Trophoblast cell (in vitro differentiated cells and primary cell): ENCODE results near the gene SLC12A8.

Source experiments
- DNase-seq, 2 donors: peaks; one replicate each; pipeline ENCODE4 v3.0.0-alpha.2; 2016
- H2AFZ ChIP-seq: 2 replicates; pipeline ENCODE4 v1.6.1; 2013; ENCODE audit warnings: low read length, moderate library complexity, mild to moderate bottlenecking; ENCODE audit not compliant: insufficient read depth, poor library complexity
- H2AK5ac ChIP-seq: 2 replicates; pipeline ENCODE4 v1.6.1; 2013; ENCODE audit warnings: mild to moderate bottlenecking, low read length
- H2BK120ac ChIP-seq: 2 replicates; pipeline ENCODE4 v1.6.1; 2013; ENCODE audit warnings: low read length, mild to moderate bottlenecking, moderate library complexity; ENCODE audit not compliant: insufficient read depth, poor library complexity
- H2BK12ac ChIP-seq: 2 replicates; pipeline ENCODE4 v1.6.1; 2013; ENCODE audit warnings: mild to moderate bottlenecking, low read length, moderate library complexity
- H2BK5ac ChIP-seq: 2 replicates; pipeline ENCODE4 v1.6.1; 2013; ENCODE audit warnings: low read length, low read depth, moderate library complexity, mild to moderate bottlenecking; ENCODE audit not compliant: poor library complexity
- H3K14ac ChIP-seq: 2 replicates; pipeline ENCODE4 v1.6.1; 2013; ENCODE audit warnings: mild to moderate bottlenecking, low read length
- H3K18ac ChIP-seq: 2 replicates; pipeline ENCODE4 v1.6.1; 2013; ENCODE audit warnings: mild to moderate bottlenecking, low read length
- H3K23ac ChIP-seq: 2 replicates; pipeline ENCODE4 v1.6.1; 2013; ENCODE audit warnings: low read length
- H3K27ac ChIP-seq: 2 replicates; pipeline ENCODE4 v1.5.1; 2013; ENCODE audit warnings: low read depth, mild to moderate bottlenecking, inconsistent platforms, low read length, moderate library complexity
- H3K27me3 ChIP-seq: 2 replicates; pipeline ENCODE4 v1.6.1; 2013; ENCODE audit warnings: inconsistent platforms, mild to moderate bottlenecking, low read length, moderate library complexity; ENCODE audit not compliant: insufficient read depth
- H3K36me3 ChIP-seq, 2 experiments: 1 replicate in 1 of 2; 2 replicates in 1 of 2; pipeline ENCODE4 v1.6.1; 2013; ENCODE audit warnings: low read length in 2 of 2, mild to moderate bottlenecking in 2 of 2, moderate library complexity in 1 of 2; ENCODE audit not compliant: insufficient read depth in 2 of 2, control insufficient read depth in 1 of 2
- H3K4ac ChIP-seq: 2 replicates; pipeline ENCODE4 v1.6.1; 2013; ENCODE audit warnings: low read depth, mild to moderate bottlenecking, low read length, moderate library complexity
- H3K4me1 ChIP-seq, 2 experiments: 1 replicate in 1 of 2; 2 replicates in 1 of 2; pipeline ENCODE4 v1.6.1; 2013; ENCODE audit warnings: low read length in 2 of 2, mild to moderate bottlenecking in 2 of 2, moderate library complexity in 1 of 2; ENCODE audit not compliant: insufficient read depth in 2 of 2, control insufficient read depth in 1 of 2
- H3K4me2 ChIP-seq: 2 replicates; pipeline ENCODE4 v1.6.1; 2013; ENCODE audit warnings: inconsistent platforms, mild to moderate bottlenecking, low read length, moderate library complexity
- H3K4me3 ChIP-seq: 2 replicates; pipeline ENCODE4 v1.5.1; 2013; ENCODE audit warnings: mild to moderate bottlenecking, low read depth, low read length, inconsistent platforms
- H3K79me1 ChIP-seq: one replicate; pipeline ENCODE4 v1.6.1; 2013; ENCODE audit warnings: low read length
- H3K79me2 ChIP-seq: 2 replicates; pipeline ENCODE4 v1.6.1; 2013; ENCODE audit warnings: low read length, mild to moderate bottlenecking; ENCODE audit not compliant: control insufficient read depth, insufficient read depth, poor library complexity
- H3K9ac ChIP-seq: 2 replicates; pipeline ENCODE4 v1.6.1; 2013; ENCODE audit warnings: mild to moderate bottlenecking, low read length
- H3K9me3 ChIP-seq: 2 replicates; pipeline ENCODE4 v1.6.1; 2013; ENCODE audit warnings: low read depth, mild to moderate bottlenecking, control low read depth, inconsistent platforms, low read length; ENCODE audit not compliant: insufficient read depth
- H4K12ac ChIP-seq: 2 replicates; pipeline ENCODE4 v1.6.1; 2013; ENCODE audit warnings: low read depth, mild to moderate bottlenecking, low read length, moderate library complexity
- H4K8ac ChIP-seq: 2 replicates; pipeline ENCODE4 v1.6.1; 2013; ENCODE audit warnings: low read depth, mild to moderate bottlenecking, low read length, moderate library complexity
- H4K91ac ChIP-seq: one replicate; pipeline ENCODE4 v1.6.1; 2013; ENCODE audit warnings: low read depth, mild to moderate bottlenecking, low read length, moderate library complexity
- WGBS: extraction: QIAGEN DNeasy Blood & Tissue Kit; methylation state at CpG from one replicate; pipeline ENCODE4 v1.1.7; 2013; ENCODE audit warnings: missing lambda C conversion rate; ENCODE audit not compliant: insufficient read length, insufficient coverage; ENCODE audit errors: extremely low coverage; 5-methylcytosine and 5-hydroxymethylcytosine counted together

SLC12A8 gene

DNA sequence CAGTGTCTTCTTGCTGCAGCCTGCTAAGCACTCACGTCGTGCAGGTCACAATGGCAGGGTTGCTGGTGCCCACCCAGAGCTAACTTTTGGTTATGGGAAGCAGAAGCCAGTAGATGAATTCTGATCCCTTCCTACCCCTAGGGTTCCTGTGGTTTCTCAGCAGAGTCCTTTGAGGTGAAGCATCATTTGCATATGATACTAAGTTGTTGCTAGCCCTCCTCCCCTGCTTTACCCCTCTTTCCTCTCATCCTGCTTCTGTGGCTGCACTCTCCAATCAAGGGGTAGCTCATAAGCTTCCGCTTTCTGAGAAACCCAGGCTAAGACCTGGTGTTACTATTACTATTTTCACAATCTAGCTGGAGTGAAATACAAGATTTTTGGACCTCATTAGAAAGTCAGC lies 134.7 kb downstream of the SLC12A8 start:
- Histone ChIP-seq H2BK120ac (no peak overlapping the region), H3K4me3 (no peak overlapping the region), H2BK5ac (no peak overlapping the region)

DNA sequence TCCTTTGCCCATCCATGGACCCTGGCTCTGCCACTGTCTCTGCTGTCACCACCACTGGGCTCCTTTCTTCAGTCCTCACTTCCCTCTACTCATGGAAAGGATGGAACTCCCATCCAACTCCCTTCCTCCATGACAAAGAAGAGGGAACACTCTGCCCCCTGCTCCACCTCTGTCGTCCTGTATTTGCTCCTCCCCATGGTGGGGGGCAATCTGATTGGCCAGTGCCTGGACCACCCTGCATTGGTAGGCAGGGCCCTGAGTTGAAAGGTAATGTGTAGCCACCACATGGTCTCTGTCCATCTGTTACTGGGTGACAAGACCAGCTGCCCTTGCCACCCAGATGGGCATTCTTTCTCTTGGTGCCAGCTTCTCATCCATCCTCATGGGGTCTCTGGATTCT lies 136.1 kb downstream of the SLC12A8 start:
- Histone ChIP-seq H3K4me2 (no peak overlapping the region), H3K4me3 (no peak overlapping the region), H3K9me3 (no peaks in the 10 kb centered on the region), H4K12ac (no peak overlapping the region), H3K4ac (no peak overlapping the region), H2AFZ (no peak overlapping the region), H4K8ac (no peak overlapping the region), H4K91ac (no peak overlapping the region), H3K27ac (no peak overlapping the region), H3K9ac (no peak overlapping the region), H3K36me3 (peaks cover 0 to 1% of the 10 kb centered on the region in 2 experiments), H3K14ac (no peak overlapping the region), H2BK5ac (no peak overlapping the region), H3K18ac (no peak overlapping the region), H3K23ac (no peak overlapping the region), H3K4me1 (peaks cover 3 to 11% of the 10 kb centered on the region in 2 experiments), H2AK5ac (no peak overlapping the region), H3K79me2 (no peaks in the 10 kb centered on the region), H2BK12ac (no peak overlapping the region), H3K27me3 (no peaks in the 10 kb centered on the region), H2BK120ac (no peak overlapping the region), H3K79me1 (no peaks in the 10 kb centered on the region)
- no CpG with 5 or more reads among the region's 1 CpG for WGBS
- DNase-seq = no peak

More for the DNA sequence above, 134.7 kb downstream of the SLC12A8 start:
- Histone ChIP-seq H3K4me2 (no peak overlapping the region), H4K8ac (no peak overlapping the region), H3K4ac (no peak overlapping the region), H3K27me3 (no peaks in the 10 kb centered on the region), H4K12ac (no peak overlapping the region), H3K79me2 (no peaks in the 10 kb centered on the region), H4K91ac (no peak overlapping the region), H2AK5ac (no peak overlapping the region), H3K18ac (no peak overlapping the region), H3K23ac (no peak overlapping the region), H3K4me1 (peaks cover 3 to 11% of the 10 kb centered on the region in 2 experiments), H3K14ac (no peak overlapping the region), H3K9me3 (no peaks in the 10 kb centered on the region), H2AFZ (no peak overlapping the region), H3K79me1 (no peaks in the 10 kb centered on the region), H2BK12ac (no peak overlapping the region), H3K27ac (no peak overlapping the region), H3K9ac (no peak overlapping the region), H3K36me3 (peaks cover 0 to 1% of the 10 kb centered on the region in 2 experiments)
- no CpG with 5 or more reads among the region's 3 CpGs for WGBS
- no peak for DNase-seq

DNA sequence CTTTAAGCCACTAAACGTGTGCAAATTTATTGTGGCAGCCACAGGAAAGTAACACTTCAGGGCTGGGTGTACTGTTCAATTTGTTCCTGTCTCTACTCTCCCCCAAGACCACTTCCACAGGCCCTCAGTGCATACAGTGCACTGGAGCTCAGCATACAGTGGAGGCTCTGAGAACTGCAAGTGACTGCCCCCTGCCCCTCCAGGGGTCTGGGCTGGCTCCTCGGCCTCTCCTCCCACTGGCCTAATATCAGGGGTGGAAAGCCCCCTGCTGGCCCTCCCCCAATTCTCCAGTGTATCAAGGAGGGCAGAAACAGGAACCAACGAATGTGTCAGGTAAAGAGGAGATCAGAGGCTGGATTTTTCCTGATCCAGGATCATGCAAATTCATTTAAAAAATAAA lies 136.8 kb downstream of the SLC12A8 start:
- Histone ChIP-seq H4K8ac (no peak overlapping the region), H3K18ac (no peak overlapping the region), H3K4me2 (no peak overlapping the region), H3K36me3 (peaks cover 0 to 1% of the 10 kb centered on the region in 2 experiments), H3K9me3 (no peaks in the 10 kb centered on the region), H2AK5ac (no peak overlapping the region), H3K4ac (no peak overlapping the region), H2BK5ac (no peak overlapping the region), H3K4me1 (peaks cover 3 to 11% of the 10 kb centered on the region in 2 experiments), H3K27me3 (no peaks in the 10 kb centered on the region), H3K79me1 (no peaks in the 10 kb centered on the region), H4K12ac (no peak overlapping the region), H2BK120ac (no peak overlapping the region), H2BK12ac (no peak overlapping the region), H3K27ac (no peak overlapping the region), H4K91ac (no peak overlapping the region), H3K9ac (no peak overlapping the region), H2AFZ (no peak overlapping the region), H3K14ac (no peak overlapping the region), H3K23ac (no peak overlapping the region), H3K79me2 (no peaks in the 10 kb centered on the region), H3K4me3 (no peak overlapping the region)
- no CpG with 5 or more reads among the region's 3 CpGs for WGBS
- DNase-seq = no peak

DNA sequence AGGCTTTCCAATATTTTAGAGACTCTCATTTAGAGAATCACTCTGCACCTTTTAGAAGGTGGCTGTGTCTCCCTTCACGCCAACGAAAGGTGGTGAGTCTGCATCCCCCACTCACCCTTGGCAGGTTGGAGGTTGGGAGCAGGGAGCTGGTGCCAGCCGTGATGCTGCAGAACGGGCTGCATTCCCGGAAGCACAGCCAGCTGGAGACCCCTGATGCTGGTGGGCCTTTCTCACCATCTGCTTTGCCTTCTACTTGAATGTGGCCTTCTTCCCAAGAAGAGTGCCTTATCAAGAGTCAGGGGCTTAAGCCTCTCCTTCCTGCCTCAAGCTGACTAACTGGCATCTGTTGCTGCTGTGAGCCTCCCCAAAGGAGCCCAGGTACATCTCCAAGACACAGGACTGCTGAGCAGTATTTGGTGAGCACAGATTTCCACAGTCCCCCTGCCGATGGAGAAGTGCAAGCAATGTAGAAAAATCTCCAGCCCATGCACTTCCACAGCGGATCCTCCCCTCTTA lies 139.1 kb downstream of the SLC12A8 start:
- Histone ChIP-seq H4K12ac (no peak overlapping the region), H4K8ac (no peak overlapping the region), H3K18ac (no peak overlapping the region), H3K36me3 (no peaks in the 10 kb centered on the region), H2BK12ac (no peak overlapping the region), H2BK120ac (no peak overlapping the region), H3K14ac (no peak overlapping the region), H3K4me2 (no peak overlapping the region), H3K79me1 (peaks cover under 1% of the 10 kb centered on the region), H3K27me3 (no peaks in the 10 kb centered on the region), H3K9ac (no peak overlapping the region), H3K27ac (no peak overlapping the region), H3K4me1 (no peaks in the 10 kb centered on the region), H3K4me3 (no peak overlapping the region), H2AK5ac (no peak overlapping the region), H4K91ac (no peak overlapping the region), H2BK5ac (no peak overlapping the region), H3K79me2 (no peaks in the 10 kb centered on the region), H3K9me3 (no peaks in the 10 kb centered on the region), H3K4ac (no peak overlapping the region), H2AFZ (no peak overlapping the region), H3K23ac (no peak overlapping the region)
- WGBS = no CpG with 5 or more reads among the region's 7 CpGs
- DNase-seq = no peak
